Lower lobe of right lung (tissue), 2 donors: Measurements from ENCODE around the gene KRT83. TPM values are rescaled to one million over a fixed set of nuclear protein-coding genes. Genes with fewer than 3 reads are reported as not detected.

Experiments
- ATAC-seq, 2 donors: fragments of 200-7000 bp; cut with Tn5 transposase; one replicate each; pipeline ENCODE4 v1.9.1; 2020 to 2022; ENCODE audit warnings: mild to moderate bottlenecking in 2 of 2, moderate library complexity in 2 of 2
- DNase-seq: peaks from one replicate; pipeline ENCODE4 v3.0.0-alpha.2; 2020
- H3K27ac ChIP-seq: fragments of 200-600 bp; one replicate; pipeline ENCODE4 v1.8.0; 2022
- H3K27me3 ChIP-seq: fragments of 200-600 bp; one replicate; pipeline ENCODE4 v1.8.0; 2022; ENCODE audit warnings: low read depth
- H3K36me3 ChIP-seq: fragments of 200-600 bp; one replicate; pipeline ENCODE4 v1.8.0; 2022; ENCODE audit warnings: mild to moderate bottlenecking
- H3K4me1 ChIP-seq: fragments of 200-600 bp; one replicate; pipeline ENCODE4 v1.8.0; 2022
- H3K4me3 ChIP-seq: fragments of 200-600 bp; one replicate; pipeline ENCODE4 v1.8.0; 2022; ENCODE audit warnings: mild to moderate bottlenecking
- H3K9me3 ChIP-seq: fragments of 200-600 bp; one replicate; pipeline ENCODE4 v1.8.0; 2022
- intact Hi-C: fragments of 100-400 bp; cut with DNase I; formaldehyde crosslinking; loops from one replicate; pipeline ENCODE4 v1.11.0; 2022
- total RNA-seq: library from RNA; stranded (reverse); fragmentation: NEBNext Ultra II Directional; extraction: Animal tissue kit (Norgen Biotek cat#: 25700); gene quantifications from one replicate; pipeline ENCODE4 v1.2.1, GENCODE V29; 2021
- TF ChIP-seq, protein P1 (sequence below): fragments of 200-600 bp; IDR thresholded peaks from one replicate; pipeline ENCODE4 v1.8.0; 2022; ENCODE audit warnings: antibody characterized with exemption, mild to moderate bottlenecking
- donor health status: DM: no; HTN: yes; CAD: no; lungs with severe emphysema.

The KRT83 gene
- total RNA-seq, 1 donor from 2014 or later = not detected

DNA sequence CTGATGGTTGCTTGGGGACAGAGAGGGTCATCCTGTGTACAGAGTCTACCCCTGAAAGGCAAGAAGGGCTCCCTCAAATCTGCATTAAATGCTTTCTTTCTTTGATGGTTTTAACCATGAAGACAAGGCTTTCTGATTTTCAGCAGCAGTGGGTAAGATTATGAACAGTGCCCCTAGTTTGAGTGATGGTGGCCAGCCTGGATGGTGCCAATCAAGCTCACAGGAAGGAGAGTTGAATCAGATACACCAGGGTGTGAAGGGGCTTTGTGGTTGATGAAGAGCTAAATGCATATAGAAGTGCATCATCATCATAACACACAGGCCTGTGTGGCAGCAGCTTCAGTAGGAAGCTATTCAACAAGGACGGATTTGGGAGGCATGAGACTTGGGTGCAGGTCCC is 40.4 kb upstream of the KRT83 start:
- Histone ChIP-seq H3K27ac (no peak overlapping the region), H3K4me1 (no peaks in the 10 kb centered on the region), H3K27me3 (peaks cover 12% of the 10 kb centered on the region), H3K36me3 (no peaks in the 10 kb centered on the region), H3K4me3 (no peak overlapping the region), H3K9me3 (no peaks in the 10 kb centered on the region)
- no peak for ATAC-seq
- TF ChIP-seq, protein P1, sequence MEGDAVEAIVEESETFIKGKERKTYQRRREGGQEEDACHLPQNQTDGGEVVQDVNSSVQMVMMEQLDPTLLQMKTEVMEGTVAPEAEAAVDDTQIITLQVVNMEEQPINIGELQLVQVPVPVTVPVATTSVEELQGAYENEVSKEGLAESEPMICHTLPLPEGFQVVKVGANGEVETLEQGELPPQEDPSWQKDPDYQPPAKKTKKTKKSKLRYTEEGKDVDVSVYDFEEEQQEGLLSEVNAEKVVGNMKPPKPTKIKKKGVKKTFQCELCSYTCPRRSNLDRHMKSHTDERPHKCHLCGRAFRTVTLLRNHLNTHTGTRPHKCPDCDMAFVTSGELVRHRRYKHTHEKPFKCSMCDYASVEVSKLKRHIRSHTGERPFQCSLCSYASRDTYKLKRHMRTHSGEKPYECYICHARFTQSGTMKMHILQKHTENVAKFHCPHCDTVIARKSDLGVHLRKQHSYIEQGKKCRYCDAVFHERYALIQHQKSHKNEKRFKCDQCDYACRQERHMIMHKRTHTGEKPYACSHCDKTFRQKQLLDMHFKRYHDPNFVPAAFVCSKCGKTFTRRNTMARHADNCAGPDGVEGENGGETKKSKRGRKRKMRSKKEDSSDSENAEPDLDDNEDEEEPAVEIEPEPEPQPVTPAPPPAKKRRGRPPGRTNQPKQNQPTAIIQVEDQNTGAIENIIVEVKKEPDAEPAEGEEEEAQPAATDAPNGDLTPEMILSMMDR = no peak
- DNase-seq = no peak
- intact Hi-C loops = no loop called here

- ATAC-seq (no peak), DNase-seq (no peak)
- Histone ChIP-seq H3K27me3 (peaks cover 20% of the 10 kb centered on the region), H3K27ac (no peak overlapping the region), H3K9me3 (no peaks in the 10 kb centered on the region), H3K4me3 (no peak overlapping the region), H3K4me1 (no peaks in the 10 kb centered on the region), H3K36me3 (no peaks in the 10 kb centered on the region)
- intact Hi-C loops = no loop called here
- TF ChIP-seq, protein P1 = no peak
These were observed 39.6 kb upstream of the KRT83 start for GRCh38 chr12:52360663-52361271.

GRCh38 chr12:52360106-52360662 is 39.0 kb upstream of the KRT83 start:
- Histone ChIP-seq H3K36me3 (no peaks in the 10 kb centered on the region), H3K27me3 (peaks cover 23% of the 10 kb centered on the region), H3K4me1 (no peaks in the 10 kb centered on the region), H3K4me3 (no peak overlapping the region), H3K27ac (no peak overlapping the region), H3K9me3 (no peaks in the 10 kb centered on the region)
- intact Hi-C loops = no loop called here
- no peak for ATAC-seq
- TF ChIP-seq, protein P1 = no peak
- no peak for DNase-seq

DNA sequence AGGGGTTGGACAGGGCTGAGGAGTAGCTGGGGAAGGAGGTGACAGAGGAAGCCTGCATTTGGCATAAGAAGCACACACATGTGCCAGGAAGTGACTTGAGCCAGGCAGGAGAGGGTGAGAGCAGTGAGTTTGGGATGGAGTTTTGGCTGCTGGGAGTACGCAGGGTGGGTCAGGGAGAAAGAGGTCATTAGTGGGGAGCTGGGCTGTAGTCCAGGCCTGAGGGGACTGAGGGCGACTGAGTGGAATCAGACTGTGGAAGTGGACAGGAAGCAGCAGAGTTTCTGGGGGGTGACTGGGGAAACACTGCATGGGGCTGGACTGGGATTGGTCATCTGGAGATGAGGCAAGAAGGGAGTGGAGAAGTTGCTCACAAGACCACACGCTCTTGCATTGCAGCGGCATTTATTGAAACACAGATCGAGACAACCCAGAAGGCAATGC is 38.4 kb upstream of the KRT83 start:
- no peaks in the 10 kb centered on the region for H3K36me3 ChIP-seq
- no peak for DNase-seq
- H3K9me3 ChIP-seq = no peaks in the 10 kb centered on the region
- TF ChIP-seq, protein P1 = no peak
- H3K4me3 ChIP-seq = no peak overlapping the region
- H3K4me1 ChIP-seq = no peaks in the 10 kb centered on the region
- peak; percentile 47 to 56 for ATAC-seq
- H3K27ac ChIP-seq = no peak overlapping the region
- H3K27me3 ChIP-seq = peaks cover 23% of the 10 kb centered on the region
- intact Hi-C loops = no loop called here

GRCh38 chr12:52358575-52359350 is 37.6 kb upstream of the KRT83 start:
- intact Hi-C loops = no loop called here
- H3K4me3 ChIP-seq = no peak overlapping the region
- H3K4me1 ChIP-seq = no peaks in the 10 kb centered on the region
- DNase-seq = no peak
- no peak overlapping the region for H3K27ac ChIP-seq
- H3K36me3 ChIP-seq = no peaks in the 10 kb centered on the region
- peaks cover 18% of the 10 kb centered on the region for H3K27me3 ChIP-seq
- TF ChIP-seq, protein P1 = no peak
- ATAC-seq = no peak
- H3K9me3 ChIP-seq = no peaks in the 10 kb centered on the region
